GM21423 (cell line): ENCODE results near the gene DIP2A.
"Not testable (repeated sequence)": the region's sequence is repeated elsewhere in the genome, so short reads cannot be mapped to it uniquely, and the experiment has no call there.

Experiments used
- ATAC-seq: cut with Tn5 transposase; IDR thresholded peaks from one replicate; pipeline ENCODE4 v1.9.1; 2021; ENCODE audit warnings: mild to moderate bottlenecking, moderate library complexity; ENCODE audit not compliant: unreplicated experiment

The DIP2A gene

GRCh38 chr21:46553993-46554392 lies 95.3 kb downstream of the DIP2A start:
- no peak for ATAC-seq

GRCh38 chr21:46554431-46555224 lies 95.9 kb downstream of the DIP2A start:
- no peak for ATAC-seq

- ATAC-seq: no peak
Observed at GRCh38 chr21:46555225-46555617, 96.5 kb downstream of the DIP2A start.

- no peak for ATAC-seq
Observed at GRCh38 chr21:46555678-46556077, 97.0 kb downstream of the DIP2A start.

- ATAC-seq: no peak
Observed at GRCh38 chr21:46556802-46557201, 98.1 kb downstream of the DIP2A start.

- ATAC-seq: no peak
Observed at GRCh38 chr21:46557469-46557868, 98.8 kb downstream of the DIP2A start.

- ATAC-seq: no peak
Observed at GRCh38 chr21:46557919-46558392, 99.3 kb downstream of the DIP2A start.

- no peak for ATAC-seq
Observed at GRCh38 chr21:46559291-46559983, 100.7 kb downstream of the DIP2A start.

- no peak for ATAC-seq
Observed at GRCh38 chr21:46560568-46561444, 102.1 kb downstream of the DIP2A start.

GRCh38 chr21:46561445-46562090 lies 102.9 kb downstream of the DIP2A start:
- no peak for ATAC-seq

- ATAC-seq: no peak
Observed at GRCh38 chr21:46562472-46562871, 103.8 kb downstream of the DIP2A start.

- no peak for ATAC-seq
Observed at GRCh38 chr21:46562964-46563607, 104.4 kb downstream of the DIP2A start.

- ATAC-seq: no peak
Observed at GRCh38 chr21:46564391-46564790, 105.7 kb downstream of the DIP2A start.

- ATAC-seq: no peak
Observed at GRCh38 chr21:46567348-46567747, 108.7 kb downstream of the DIP2A start.

- ATAC-seq: no peak
Observed at GRCh38 chr21:46568562-46568961, 109.9 kb downstream of the DIP2A start.

GRCh38 chr21:46569081-46569480 lies 110.4 kb downstream of the DIP2A start:
- ATAC-seq: no peak

GRCh38 chr21:46570119-46570518 lies 111.4 kb downstream of the DIP2A start:
- ATAC-seq: no peak

GRCh38 chr21:46570631-46571030 lies 111.9 kb downstream of the DIP2A start:
- ATAC-seq: no peak

GRCh38 chr21:46572850-46573249 lies 114.2 kb downstream of the DIP2A start:
- ATAC-seq: no peak

GRCh38 chr21:46577786-46578185 lies 119.1 kb downstream of the DIP2A start:
- not testable (repeated sequence) for ATAC-seq
